ENCODE results near the gene CLMP.

Gene CLMP

GRCh38 chr11:123069908-123070821 lies 124.9 kb downstream of the CLMP start:
- TF ChIP-seq SIN3A (IDR thresholded peaks at IDR 0.05; ENCODE audit: borderline replicate concordance, insufficient read depth, low read length) (no peak), REST (IDR thresholded peaks at IDR 0.05; ENCODE audit: insufficient read depth in 1 of 2, low read depth in 2 of 2, low read length in 2 of 2) (no peak), POLR2AphosphoS5 (IDR thresholded peaks at IDR 0.05; ENCODE audit: low read depth, low read length) (no peak), FOXP2 (optimal IDR thresholded peaks at IDR 0.05; ENCODE audit: borderline replicate concordance, extremely low read depth, extremely low read length, insufficient read depth) (no peak), TAF1 (IDR thresholded peaks at IDR 0.05; ENCODE audit: borderline replicate concordance, insufficient read depth, low read length) (no peak)

GRCh38 chr11:123065621-123066020 lies 129.4 kb downstream of the CLMP start:
- no peak for TF ChIP-seq TAF1 (IDR thresholded peaks at IDR 0.05; ENCODE audit: borderline replicate concordance, insufficient read depth, low read length)
- no peak for TF ChIP-seq REST (IDR thresholded peaks at IDR 0.05; ENCODE audit: insufficient read depth in 1 of 2, low read depth in 2 of 2, low read length in 2 of 2)
- no peak for TF ChIP-seq FOXP2 (optimal IDR thresholded peaks at IDR 0.05; ENCODE audit: borderline replicate concordance, extremely low read depth, extremely low read length, insufficient read depth)
- TF ChIP-seq SIN3A (IDR thresholded peaks at IDR 0.05; ENCODE audit: borderline replicate concordance, insufficient read depth, low read length), result no peak
- TF ChIP-seq POLR2AphosphoS5 (IDR thresholded peaks at IDR 0.05; ENCODE audit: low read depth, low read length), result no peak

GRCh38 chr11:123063826-123064657 lies 131.0 kb downstream of the CLMP start:
- TF ChIP-seq FOXP2 (optimal IDR thresholded peaks at IDR 0.05; ENCODE audit: borderline replicate concordance, extremely low read depth, extremely low read length, insufficient read depth) (no peak), POLR2AphosphoS5 (IDR thresholded peaks at IDR 0.05; ENCODE audit: low read depth, low read length) (no peak), REST (IDR thresholded peaks at IDR 0.05; ENCODE audit: insufficient read depth in 1 of 2, low read depth in 2 of 2, low read length in 2 of 2) (no peak), TAF1 (IDR thresholded peaks at IDR 0.05; ENCODE audit: borderline replicate concordance, insufficient read depth, low read length) (no peak), SIN3A (IDR thresholded peaks at IDR 0.05; ENCODE audit: borderline replicate concordance, insufficient read depth, low read length) (no peak; the same call in 1 of the 2 replicates)

- 0 out of 4 replicates have a peak, but pooled peaks of 1 of the 2 experiments have one; percentile 7 for TF ChIP-seq REST (IDR thresholded peaks at IDR 0.05; ENCODE audit: insufficient read depth in 1 of 2, low read depth in 2 of 2, low read length in 2 of 2)
- TF ChIP-seq FOXP2 (optimal IDR thresholded peaks at IDR 0.05; ENCODE audit: borderline replicate concordance, extremely low read depth, extremely low read length, insufficient read depth), result no peak
These were observed 131.9 kb downstream of the CLMP start for GRCh38 chr11:123062892-123063825.

Data from PFSK-1 (cell line).